ENCODE results near the gene TRA2A.

- TF ChIP-seq POLR2A (IDR thresholded peaks at IDR 0.05; ENCODE audit: low read depth, low read length) (no peak), CTCF (IDR thresholded peaks at IDR 0.05; ENCODE audit: extremely low read depth in 1 of 2, insufficient read depth in 1 of 2, low read depth in 1 of 2, low read length in 2 of 2) (no peak)
These were observed 45.6 kb downstream of the TRA2A start for GRCh38 chr7:23486002-23486773.
